SU-DHL-6 (cell line): ENCODE measurements around the gene CINP.

Source experiments
- CTCF ChIP-seq: fragments of 200-600 bp; sonication (generic); IDR thresholded peaks from one replicate; pipeline ENCODE4 v1.5.1; 2017; ENCODE audit warnings: antibody characterized with exemption, mild to moderate bottlenecking, low read length, moderate library complexity; ENCODE audit not compliant: insufficient read depth, poor library complexity, severe bottlenecking
- EZH2phosphoT487 ChIP-seq: fragments of 200-600 bp; sonication (generic), shearing (Covaris generic); conservative IDR thresholded peaks from 2 replicates; pipeline ENCODE4 v1.6.1; 2018; ENCODE audit warnings: mild to moderate bottlenecking, antibody characterized with exemption, low read length, moderate library complexity, mixed read lengths

- peak; percentile 31 for TF ChIP-seq CTCF
- TF ChIP-seq EZH2phosphoT487, result no peak
These were observed 39.6 kb downstream of the CINP start for GRCh38 chr14:102323102-102323501.
